Measurements from ENCODE around the gene IL1RAPL2.

IL1RAPL2 gene

GRCh38 chrX:104953251-104953650 is 387.3 kb downstream of the IL1RAPL2 start:
- Histone ChIP-seq H3K9ac (ENCODE audit: low read length) (no peak overlapping the region), H3K27ac (ENCODE audit: low read length) (no peak overlapping the region), H3K4me3 (ENCODE audit: low read length) (no peak overlapping the region), H3K4me1 (ENCODE audit: control insufficient read depth, low read depth, low read length) (peaks cover 4% of the 10 kb centered on the region), H3K9me3 (ENCODE audit: control insufficient read depth, low read depth, low read length) (no peaks in the 10 kb centered on the region), H3K27me3 (ENCODE audit: control insufficient read depth, insufficient read depth, low read length) (no peaks in the 10 kb centered on the region), H3K36me3 (ENCODE audit: control insufficient read depth, low read depth, low read length) (no peaks in the 10 kb centered on the region)

- no peak overlapping the region for H3K4me3 ChIP-seq (ENCODE audit: low read length)
- H3K4me1 ChIP-seq (ENCODE audit: control insufficient read depth, low read depth, low read length): peaks cover 14% of the 10 kb centered on the region
- no peaks in the 10 kb centered on the region for H3K27me3 ChIP-seq (ENCODE audit: control insufficient read depth, insufficient read depth, low read length)
- no peaks in the 10 kb centered on the region for H3K9me3 ChIP-seq (ENCODE audit: control insufficient read depth, low read depth, low read length)
- H3K36me3 ChIP-seq (ENCODE audit: control insufficient read depth, low read depth, low read length): no peaks in the 10 kb centered on the region
- H3K9ac ChIP-seq (ENCODE audit: low read length): no peak overlapping the region
- no peak overlapping the region for H3K27ac ChIP-seq (ENCODE audit: low read length)
Measured at GRCh38 chrX:104961926-104962325, 395.9 kb downstream of the IL1RAPL2 start.

DNA sequence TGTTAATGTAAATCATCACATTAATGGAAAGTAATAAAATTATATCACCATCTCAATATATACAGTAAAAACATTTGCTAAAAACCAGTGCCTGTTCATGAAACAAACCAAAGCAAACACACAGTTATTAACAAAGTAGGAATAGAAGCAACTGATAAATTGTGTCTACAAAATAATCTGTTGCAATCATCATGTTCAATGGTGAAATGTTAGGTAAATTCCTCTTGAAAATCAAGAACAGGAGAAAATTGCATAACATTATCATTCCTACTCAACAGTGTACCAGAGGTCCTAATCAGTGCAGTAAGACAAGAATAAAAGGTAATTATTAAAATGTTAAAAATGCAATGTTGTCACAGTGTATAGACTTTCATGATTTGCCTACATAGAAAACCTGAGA is 402.2 kb downstream of the IL1RAPL2 start:
- Histone ChIP-seq H3K4me1 (ENCODE audit: control insufficient read depth, low read depth, low read length) (no peaks in the 10 kb centered on the region), H3K9ac (ENCODE audit: low read length) (no peak overlapping the region), H3K36me3 (ENCODE audit: control insufficient read depth, low read depth, low read length) (no peaks in the 10 kb centered on the region), H3K9me3 (ENCODE audit: control insufficient read depth, low read depth, low read length) (no peaks in the 10 kb centered on the region), H3K27ac (ENCODE audit: low read length) (no peak overlapping the region), H3K4me3 (ENCODE audit: low read length) (no peak overlapping the region), H3K27me3 (ENCODE audit: control insufficient read depth, insufficient read depth, low read length) (no peaks in the 10 kb centered on the region)

- Histone ChIP-seq H3K27ac (ENCODE audit: low read length) (no peak overlapping the region), H3K9me3 (ENCODE audit: control insufficient read depth, low read depth, low read length) (no peaks in the 10 kb centered on the region), H3K36me3 (ENCODE audit: control insufficient read depth, low read depth, low read length) (no peaks in the 10 kb centered on the region), H3K27me3 (ENCODE audit: control insufficient read depth, insufficient read depth, low read length) (no peaks in the 10 kb centered on the region), H3K4me3 (ENCODE audit: low read length) (no peak overlapping the region), H3K4me1 (ENCODE audit: control insufficient read depth, low read depth, low read length) (no peaks in the 10 kb centered on the region), H3K9ac (ENCODE audit: low read length) (no peak overlapping the region)
Measured at GRCh38 chrX:104972737-104973136, 406.7 kb downstream of the IL1RAPL2 start.

DNA sequence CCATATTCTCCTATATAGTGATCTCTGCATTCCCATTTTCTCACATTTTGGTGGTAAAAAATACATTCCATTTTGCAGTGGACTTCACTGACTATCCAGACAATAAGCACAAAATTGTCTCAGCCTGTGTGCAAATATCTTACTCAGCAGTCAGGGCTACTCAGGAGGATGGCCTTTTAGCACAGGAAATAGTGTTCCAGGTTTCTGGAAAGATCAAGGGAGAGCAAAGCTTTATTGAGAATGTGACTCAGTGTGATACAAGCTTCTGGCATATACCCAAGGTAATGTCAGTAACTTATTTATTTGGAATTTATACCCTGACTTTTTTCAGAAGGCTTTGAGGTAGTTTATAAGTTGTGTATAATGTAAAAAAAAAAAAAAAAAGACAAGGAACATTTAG is 421.1 kb downstream of the IL1RAPL2 start:
- Histone ChIP-seq H3K9ac (ENCODE audit: low read length) (no peak overlapping the region), H3K4me1 (ENCODE audit: control insufficient read depth, low read depth, low read length) (no peaks in the 10 kb centered on the region), H3K27me3 (ENCODE audit: control insufficient read depth, insufficient read depth, low read length) (no peaks in the 10 kb centered on the region), H3K9me3 (ENCODE audit: control insufficient read depth, low read depth, low read length) (no peaks in the 10 kb centered on the region), H3K27ac (ENCODE audit: low read length) (no peak overlapping the region), H3K4me3 (ENCODE audit: low read length) (no peak overlapping the region), H3K36me3 (ENCODE audit: control insufficient read depth, low read depth, low read length) (no peaks in the 10 kb centered on the region)

DNA sequence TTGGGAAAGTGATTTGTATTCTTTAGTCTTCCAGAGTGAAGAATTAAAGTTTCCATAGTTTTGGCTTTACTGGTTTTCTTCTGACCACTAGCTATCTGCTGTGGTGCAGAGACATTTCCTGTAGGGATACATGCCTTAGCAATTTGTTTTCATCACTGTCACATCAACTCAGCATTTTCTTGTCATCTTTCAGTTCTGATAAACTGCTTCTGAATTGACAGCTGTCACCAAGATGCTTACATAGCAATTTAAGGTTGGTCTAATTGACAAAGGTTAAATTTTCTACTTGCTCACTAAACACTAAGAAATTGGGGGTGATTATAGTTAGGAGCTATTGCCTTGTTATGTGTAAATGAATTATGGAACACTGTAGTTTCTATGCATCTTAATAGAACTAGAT is 422.0 kb downstream of the IL1RAPL2 start:
- H3K9ac ChIP-seq (ENCODE audit: low read length): no peak overlapping the region
- no peaks in the 10 kb centered on the region for H3K9me3 ChIP-seq (ENCODE audit: control insufficient read depth, low read depth, low read length)
- H3K4me1 ChIP-seq (ENCODE audit: control insufficient read depth, low read depth, low read length): no peaks in the 10 kb centered on the region
- H3K27me3 ChIP-seq (ENCODE audit: control insufficient read depth, insufficient read depth, low read length): no peaks in the 10 kb centered on the region
- H3K27ac ChIP-seq (ENCODE audit: low read length): no peak overlapping the region
- no peak overlapping the region for H3K4me3 ChIP-seq (ENCODE audit: low read length)
- H3K36me3 ChIP-seq (ENCODE audit: control insufficient read depth, low read depth, low read length): no peaks in the 10 kb centered on the region

- H3K4me1 ChIP-seq (ENCODE audit: control insufficient read depth, low read depth, low read length): peaks cover 14% of the 10 kb centered on the region
- no peaks in the 10 kb centered on the region for H3K9me3 ChIP-seq (ENCODE audit: control insufficient read depth, low read depth, low read length)
- H3K27me3 ChIP-seq (ENCODE audit: control insufficient read depth, insufficient read depth, low read length): no peaks in the 10 kb centered on the region
- no peak overlapping the region for H3K27ac ChIP-seq (ENCODE audit: low read length)
- H3K36me3 ChIP-seq (ENCODE audit: control insufficient read depth, low read depth, low read length): no peaks in the 10 kb centered on the region
- H3K9ac ChIP-seq (ENCODE audit: low read length): no peak overlapping the region
- no peak overlapping the region for H3K4me3 ChIP-seq (ENCODE audit: low read length)
Measured at GRCh38 chrX:104995546-104995945, 429.5 kb downstream of the IL1RAPL2 start.

- Histone ChIP-seq H3K4me3 (ENCODE audit: low read length) (no peak overlapping the region), H3K27ac (ENCODE audit: low read length) (no peak overlapping the region)
Measured at GRCh38 chrX:105006103-105006502, 440.1 kb downstream of the IL1RAPL2 start.

GRCh38 chrX:105006996-105007395 is 441.0 kb downstream of the IL1RAPL2 start:
- no peak overlapping the region for H3K4me3 ChIP-seq (ENCODE audit: low read length)
- H3K36me3 ChIP-seq (ENCODE audit: control insufficient read depth, low read depth, low read length): no peaks in the 10 kb centered on the region
- no peaks in the 10 kb centered on the region for H3K27me3 ChIP-seq (ENCODE audit: control insufficient read depth, insufficient read depth, low read length)
- H3K27ac ChIP-seq (ENCODE audit: low read length): no peak overlapping the region
- H3K9me3 ChIP-seq (ENCODE audit: control insufficient read depth, low read depth, low read length): no peaks in the 10 kb centered on the region
- H3K9ac ChIP-seq (ENCODE audit: low read length): no peak overlapping the region
- H3K4me1 ChIP-seq (ENCODE audit: control insufficient read depth, low read depth, low read length): peaks cover 7% of the 10 kb centered on the region

More at GRCh38 chrX:105006103-105006502, 440.1 kb downstream of the IL1RAPL2 start:
- Histone ChIP-seq H3K9me3 (ENCODE audit: control insufficient read depth, low read depth, low read length) (no peaks in the 10 kb centered on the region), H3K9ac (ENCODE audit: low read length) (no peak overlapping the region), H3K4me1 (ENCODE audit: control insufficient read depth, low read depth, low read length) (peaks cover 7% of the 10 kb centered on the region), H3K27me3 (ENCODE audit: control insufficient read depth, insufficient read depth, low read length) (no peaks in the 10 kb centered on the region), H3K36me3 (ENCODE audit: control insufficient read depth, low read depth, low read length) (no peaks in the 10 kb centered on the region)

GRCh38 chrX:105013719-105014118 is 447.7 kb downstream of the IL1RAPL2 start:
- H3K9me3 ChIP-seq (ENCODE audit: control insufficient read depth, low read depth, low read length): no peaks in the 10 kb centered on the region
- no peaks in the 10 kb centered on the region for H3K4me1 ChIP-seq (ENCODE audit: control insufficient read depth, low read depth, low read length)
- H3K27ac ChIP-seq (ENCODE audit: low read length): no peak overlapping the region
- H3K36me3 ChIP-seq (ENCODE audit: control insufficient read depth, low read depth, low read length): no peaks in the 10 kb centered on the region
- H3K27me3 ChIP-seq (ENCODE audit: control insufficient read depth, insufficient read depth, low read length): no peaks in the 10 kb centered on the region
- no peak overlapping the region for H3K4me3 ChIP-seq (ENCODE audit: low read length)
- H3K9ac ChIP-seq (ENCODE audit: low read length): no peak overlapping the region

- H3K27ac ChIP-seq (ENCODE audit: low read length): no peak overlapping the region
- H3K4me1 ChIP-seq (ENCODE audit: control insufficient read depth, low read depth, low read length): no peaks in the 10 kb centered on the region
- H3K4me3 ChIP-seq (ENCODE audit: low read length): no peak overlapping the region
- no peaks in the 10 kb centered on the region for H3K27me3 ChIP-seq (ENCODE audit: control insufficient read depth, insufficient read depth, low read length)
- no peaks in the 10 kb centered on the region for H3K36me3 ChIP-seq (ENCODE audit: control insufficient read depth, low read depth, low read length)
- H3K9me3 ChIP-seq (ENCODE audit: control insufficient read depth, low read depth, low read length): no peaks in the 10 kb centered on the region
- H3K9ac ChIP-seq (ENCODE audit: low read length): no peak overlapping the region
Measured at GRCh38 chrX:105017641-105018040, 451.6 kb downstream of the IL1RAPL2 start.

DNA sequence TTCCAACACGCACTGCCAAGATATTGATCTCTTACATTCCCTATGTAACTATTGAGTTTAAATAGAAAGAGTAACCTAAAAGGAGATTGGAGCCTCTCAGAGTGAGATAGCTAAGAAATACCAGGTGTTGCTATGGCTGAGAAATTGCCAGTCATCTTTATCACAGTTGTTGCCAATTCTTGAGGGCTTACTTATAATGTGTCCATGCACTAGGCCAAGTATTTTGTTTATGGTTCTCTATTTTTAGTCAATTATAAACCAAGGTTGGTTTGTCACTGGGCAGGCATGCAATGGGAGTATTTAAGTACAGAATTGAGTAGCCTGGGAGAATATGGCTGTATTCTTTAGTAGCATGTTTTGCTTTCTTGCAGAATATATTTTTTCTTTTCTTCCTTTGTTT is 452.9 kb downstream of the IL1RAPL2 start:
- H3K36me3 ChIP-seq (ENCODE audit: control insufficient read depth, low read depth, low read length): no peaks in the 10 kb centered on the region
- H3K9ac ChIP-seq (ENCODE audit: low read length): no peak overlapping the region
- no peaks in the 10 kb centered on the region for H3K27me3 ChIP-seq (ENCODE audit: control insufficient read depth, insufficient read depth, low read length)
- no peak overlapping the region for H3K4me3 ChIP-seq (ENCODE audit: low read length)
- no peaks in the 10 kb centered on the region for H3K4me1 ChIP-seq (ENCODE audit: control insufficient read depth, low read depth, low read length)
- no peak overlapping the region for H3K27ac ChIP-seq (ENCODE audit: low read length)
- H3K9me3 ChIP-seq (ENCODE audit: control insufficient read depth, low read depth, low read length): no peaks in the 10 kb centered on the region
